Measurements from ENCODE around the gene GMIP. TPM values are rescaled to one million over a fixed set of nuclear protein-coding genes. Genes with fewer than 3 reads are reported as not detected.
"Not testable (repeated sequence)": the region's sequence is repeated elsewhere in the genome, so short reads cannot be mapped to it uniquely, and the experiment has no call there.

GMIP gene
- total RNA-seq, 1 donor from 2014 or later = 3.7 TPM

DNA sequence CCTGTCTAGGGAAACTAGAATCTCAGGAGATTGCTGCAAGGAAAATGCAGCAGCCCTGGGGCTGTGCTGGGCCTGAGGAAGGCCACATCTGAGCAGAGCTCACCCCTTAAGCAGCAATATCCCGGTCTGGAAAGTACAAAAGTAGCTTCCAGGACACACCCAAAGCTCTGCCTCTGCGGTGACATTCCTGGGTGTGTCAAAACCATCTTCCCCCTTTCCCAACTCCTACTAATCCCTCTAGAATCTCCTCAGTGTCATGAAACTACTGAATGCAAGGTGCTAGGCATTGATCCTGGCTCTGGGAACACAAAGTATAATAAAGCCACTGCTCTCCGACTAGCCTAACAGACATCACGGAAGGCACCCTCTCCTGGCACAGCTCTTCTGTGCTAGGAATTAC is 30.0 kb downstream of the GMIP start:
- ATAC-seq = no peak
- DNase-seq (ENCODE audit: low spot score) = no peak

- DNase-seq (ENCODE audit: low spot score) (no peak), ATAC-seq (no peak)
Observed at GRCh38 chr19:19610376-19611202, 32.9 kb downstream of the GMIP start.

DNA sequence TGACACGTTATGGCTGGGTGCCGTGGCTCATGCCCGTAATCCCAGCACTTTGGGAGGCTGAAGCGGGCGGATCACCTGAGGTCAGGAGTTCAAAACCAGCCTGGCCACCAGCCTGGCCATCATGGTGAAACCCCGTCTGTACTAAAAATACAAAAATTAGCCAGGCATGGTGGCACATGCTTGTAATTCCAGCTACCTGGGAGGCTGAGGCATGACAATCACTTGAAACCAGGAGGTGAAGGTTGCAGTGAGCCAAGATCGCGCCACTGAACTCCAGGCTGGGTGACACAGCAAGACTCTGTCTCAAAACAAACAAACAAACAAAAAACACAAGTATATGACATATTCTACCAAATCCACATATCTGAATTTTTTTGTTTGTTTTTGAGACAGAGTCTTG is 36.8 kb downstream of the GMIP start:
- DNase-seq (ENCODE audit: low spot score); ATAC-seq: not testable (repeated sequence)

DNA sequence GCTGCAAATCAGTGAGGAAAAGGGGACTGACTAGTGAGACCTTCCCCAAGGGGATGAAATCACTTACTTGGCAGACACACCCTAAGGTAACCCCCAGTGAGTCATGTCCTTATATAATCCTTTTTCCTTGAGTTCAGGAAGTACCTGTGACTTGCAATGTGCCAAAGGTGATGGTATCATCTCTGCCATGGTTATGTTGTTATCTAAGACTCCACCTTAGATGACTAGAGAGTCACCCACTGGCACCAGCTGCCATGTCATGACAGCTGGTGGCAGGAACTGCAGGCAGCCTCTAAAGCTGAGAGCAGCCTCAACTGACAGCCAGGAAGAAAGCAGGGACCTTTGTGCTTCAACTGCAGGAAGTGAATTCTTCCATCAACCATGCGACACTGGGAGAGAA is 37.4 kb downstream of the GMIP start:
- DNase-seq (ENCODE audit: low spot score) (no peak), ATAC-seq (no peak)

GRCh38 chr19:19602713-19603324 is 40.6 kb downstream of the GMIP start:
- ATAC-seq = no peak

DNA sequence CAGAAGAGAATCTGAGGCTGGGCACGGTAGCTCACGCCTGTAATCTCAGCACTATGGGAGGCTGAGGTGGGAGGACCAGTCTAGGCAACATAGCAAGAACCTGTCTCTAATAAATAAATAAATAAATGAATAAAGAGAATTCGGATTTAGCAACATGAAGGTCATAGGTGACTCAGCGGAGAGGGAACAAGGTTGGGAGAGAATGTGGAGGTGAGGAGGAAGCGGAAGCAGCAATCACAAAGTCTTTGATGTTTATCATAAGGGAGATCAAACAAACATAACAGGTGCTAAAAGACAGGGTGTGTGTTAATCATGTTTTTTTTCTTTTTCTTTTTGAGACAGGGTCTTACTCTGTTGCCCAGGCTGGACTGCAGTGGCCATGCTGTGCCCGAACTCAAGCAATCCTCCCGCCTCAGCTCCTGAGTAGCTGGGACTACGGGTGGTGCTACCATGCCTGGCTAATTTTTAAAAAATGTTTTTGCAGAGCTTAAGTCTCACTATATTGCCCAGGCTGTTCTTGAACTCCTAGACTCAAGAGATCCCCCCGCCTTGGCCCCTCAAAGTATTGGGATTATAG is 41.2 kb downstream of the GMIP start:
- DNase-seq (ENCODE audit: low spot score) (no peak), ATAC-seq (no peak)

More at GRCh38 chr19:19602713-19603324, 40.6 kb downstream of the GMIP start:
- DNase-seq (ENCODE audit: low spot score) = no peak

- ATAC-seq = no peak
- DNase-seq (ENCODE audit: low spot score) = no peak
Observed at GRCh38 chr19:19600793-19601330, 42.6 kb downstream of the GMIP start.

GRCh38 chr19:19598728-19599451 is 44.6 kb downstream of the GMIP start:
- not testable (repeated sequence) for DNase-seq (ENCODE audit: low spot score); ATAC-seq

GRCh38 chr19:19597809-19598306 is 45.6 kb downstream of the GMIP start:
- no peak for DNase-seq (ENCODE audit: low spot score)
- ATAC-seq = no peak

DNA sequence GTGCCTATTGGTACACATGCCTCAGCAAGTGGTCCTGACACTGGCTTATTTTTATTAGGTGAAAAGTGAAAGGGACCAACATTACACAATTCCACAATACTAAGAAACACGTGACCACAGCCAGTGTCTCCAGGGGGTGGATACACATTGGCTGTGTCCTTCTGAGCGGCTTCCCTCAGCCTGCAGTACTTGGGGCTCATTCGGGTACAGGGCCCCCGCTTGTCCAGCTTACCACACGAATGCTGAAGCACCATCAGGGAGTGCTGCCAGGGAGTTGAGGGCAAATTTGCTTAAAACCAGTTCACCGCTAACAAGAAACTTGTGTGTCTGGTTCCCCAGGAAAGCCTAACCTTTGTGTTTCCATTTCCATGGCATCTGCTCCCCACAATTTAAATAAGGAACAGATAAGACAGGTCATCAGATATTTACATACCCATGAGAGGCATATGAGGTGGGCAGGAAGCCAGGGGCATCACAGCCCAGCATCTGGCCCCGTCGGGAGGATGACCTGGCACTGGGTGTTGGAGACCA is 48.2 kb downstream of the GMIP start:
- DNase-seq (ENCODE audit: low spot score) (no peak), ATAC-seq (no peak)

DNA sequence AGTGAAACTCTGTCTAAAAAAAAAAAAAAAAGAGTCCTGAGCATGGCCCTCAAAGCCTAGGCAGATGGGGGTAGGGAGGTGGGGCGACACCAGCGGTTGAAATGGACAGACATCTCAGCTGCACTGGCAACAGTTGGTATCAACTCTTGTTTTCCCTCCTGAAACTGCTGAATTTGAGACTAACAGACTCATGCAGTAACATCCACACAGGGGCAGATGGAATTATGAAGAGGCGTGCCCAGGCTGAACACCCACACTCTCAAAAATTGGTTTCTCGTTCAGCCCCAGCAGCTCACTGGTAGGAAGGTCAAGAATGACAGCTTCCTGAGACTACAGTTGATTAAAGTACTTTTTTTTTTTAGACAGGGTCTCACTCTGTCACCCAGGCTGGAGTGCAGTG is 49.1 kb downstream of the GMIP start:
- ATAC-seq (no peak), DNase-seq (ENCODE audit: low spot score) (no peak)

DNA sequence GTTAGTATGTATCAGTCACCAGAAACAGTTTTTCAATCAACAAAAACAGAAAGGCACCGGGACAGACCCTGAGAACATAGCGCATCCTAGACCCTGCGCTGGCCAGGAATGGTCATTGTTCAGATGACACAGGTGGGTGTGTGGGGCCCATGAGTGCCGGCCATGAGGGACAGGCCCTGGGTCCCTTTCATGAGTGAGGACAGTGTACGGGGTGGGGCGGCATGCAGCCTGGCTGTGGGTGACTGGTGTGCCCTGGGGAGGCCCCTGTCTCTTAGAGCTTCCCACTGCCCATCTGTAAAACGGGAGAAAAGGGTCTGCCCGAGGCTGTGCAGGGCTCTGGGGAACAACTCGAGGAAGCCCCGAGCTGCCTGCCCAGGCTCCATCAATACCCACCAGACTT is 50.8 kb downstream of the GMIP start:
- DNase-seq (ENCODE audit: low spot score) (no peak), ATAC-seq (no peak)

- no peak for DNase-seq (ENCODE audit: low spot score)
- no peak for ATAC-seq
Observed at GRCh38 chr19:19591133-19591825, 52.2 kb downstream of the GMIP start.

DNA sequence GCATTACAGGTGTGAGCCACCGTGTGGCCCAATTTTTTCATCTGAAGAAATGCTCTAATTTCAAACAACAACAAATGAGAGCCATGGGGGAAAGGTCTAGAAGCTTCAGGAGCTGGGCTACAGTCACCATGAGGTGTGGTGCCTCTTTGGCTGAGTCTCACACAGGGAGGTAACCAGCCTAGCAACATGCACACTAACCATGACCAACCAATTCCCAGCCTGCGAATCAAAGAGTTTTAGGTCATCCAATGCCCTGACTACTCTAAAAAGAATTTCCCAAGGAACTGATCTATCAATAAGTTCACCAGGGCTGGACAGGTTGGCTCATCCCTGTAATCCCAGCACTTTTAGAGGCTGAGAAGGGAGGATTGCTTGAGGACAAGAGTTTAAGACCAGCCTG is 54.9 kb downstream of the GMIP start:
- DNase-seq (ENCODE audit: low spot score) (no peak), ATAC-seq (no peak)

- DNase-seq (ENCODE audit: low spot score) (no peak), ATAC-seq (no peak)
Observed at GRCh38 chr19:19587771-19588170, 55.7 kb downstream of the GMIP start.

- DNase-seq (ENCODE audit: low spot score) (no peak), ATAC-seq (no peak)
Observed at GRCh38 chr19:19584356-19584755, 59.1 kb downstream of the GMIP start.

DNA sequence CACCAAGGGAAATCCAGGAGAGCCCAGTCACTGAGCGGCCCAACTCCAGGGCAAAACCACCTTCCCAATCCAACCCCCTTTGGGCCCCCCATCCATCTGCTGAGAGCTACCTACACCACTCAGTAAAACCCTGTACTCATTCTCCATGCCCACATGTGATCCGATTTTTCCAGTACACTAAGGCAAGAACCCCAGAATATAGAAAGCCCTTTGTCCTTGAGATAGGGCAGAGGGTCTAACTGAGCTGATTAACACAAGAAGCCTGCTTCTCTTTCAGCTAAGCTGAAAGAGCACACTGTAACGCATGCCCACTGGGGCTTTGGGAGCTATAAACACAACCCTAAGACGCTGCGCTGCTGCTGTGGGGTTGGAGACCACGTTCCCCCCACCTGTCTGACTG is 61.0 kb downstream of the GMIP start:
- DNase-seq (ENCODE audit: low spot score) (no peak), ATAC-seq (no peak)

DNA sequence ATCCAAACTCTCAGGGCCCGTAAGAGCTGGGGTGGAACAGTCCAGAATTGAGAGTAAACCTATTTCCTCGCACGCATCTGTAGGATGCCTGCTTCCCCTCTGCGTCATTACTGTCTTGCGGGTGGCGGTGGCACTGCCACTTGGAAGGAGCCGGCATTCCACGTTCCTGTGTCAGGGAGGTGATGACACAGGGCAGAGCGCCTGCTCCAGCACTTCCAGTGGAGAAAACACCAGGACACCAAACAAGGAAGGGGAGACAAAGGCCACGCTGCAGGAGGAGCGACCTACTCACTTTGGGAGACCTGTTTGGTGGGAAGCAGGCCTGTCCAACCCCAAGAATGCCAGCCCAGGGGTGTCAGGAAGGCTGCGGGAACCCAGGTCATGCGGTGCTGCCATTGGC is 62.1 kb downstream of the GMIP start:
- ATAC-seq = no peak

GRCh38 chr19:19580418-19580817 is 63.0 kb downstream of the GMIP start:
- DNase-seq (ENCODE audit: low spot score) (no peak), ATAC-seq (no peak)

More for the DNA sequence above, 62.1 kb downstream of the GMIP start:
- no peak for DNase-seq (ENCODE audit: low spot score)
